ENCODE results near the gene SOX6. TPM values are rescaled to one million over a fixed set of nuclear protein-coding genes. Genes with fewer than 3 reads are reported as not detected.
"Not testable (repeated sequence)": the region's sequence is repeated elsewhere in the genome, so short reads cannot be mapped to it uniquely, and the experiment has no call there.

Gene SOX6
- total RNA-seq, 2 experiments from 2014 or later, result 0.36 TPM; not detected in 1

DNA sequence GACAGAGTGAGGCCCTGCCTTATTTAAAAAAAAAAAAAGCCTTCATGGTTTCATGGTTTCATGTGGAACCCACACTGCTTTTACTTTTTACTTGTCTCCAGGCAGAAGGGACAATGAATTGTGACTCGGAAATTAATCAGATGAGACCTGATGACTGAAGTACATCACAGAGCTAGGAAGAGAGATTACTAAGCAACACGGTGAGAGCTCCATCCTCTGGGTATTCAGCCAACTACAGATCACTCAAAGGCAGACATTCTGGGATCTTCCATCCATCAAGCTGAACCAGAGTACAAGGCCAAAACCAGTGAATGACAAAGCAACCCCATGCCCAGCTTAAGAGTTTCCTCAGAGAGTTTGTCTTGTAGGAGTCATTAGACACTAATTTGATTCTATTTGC is 433.2 kb downstream of the SOX6 start:
- H3K36me3 Mint-ChIP-seq (ENCODE audit: low read depth), result no peaks in the 10 kb centered on the region
- no peaks in the 10 kb centered on the region for H3K9me3 Mint-ChIP-seq
- no peaks in the 10 kb centered on the region for H3K27me3 Mint-ChIP-seq
- ATAC-seq (no peak), DNase-seq (no peak)
- no peak overlapping the region for H3K4me3 Mint-ChIP-seq
- intact Hi-C loops (cut with micrococcal nuclease), result no loop called here
- TF ChIP-seq, protein P1, sequence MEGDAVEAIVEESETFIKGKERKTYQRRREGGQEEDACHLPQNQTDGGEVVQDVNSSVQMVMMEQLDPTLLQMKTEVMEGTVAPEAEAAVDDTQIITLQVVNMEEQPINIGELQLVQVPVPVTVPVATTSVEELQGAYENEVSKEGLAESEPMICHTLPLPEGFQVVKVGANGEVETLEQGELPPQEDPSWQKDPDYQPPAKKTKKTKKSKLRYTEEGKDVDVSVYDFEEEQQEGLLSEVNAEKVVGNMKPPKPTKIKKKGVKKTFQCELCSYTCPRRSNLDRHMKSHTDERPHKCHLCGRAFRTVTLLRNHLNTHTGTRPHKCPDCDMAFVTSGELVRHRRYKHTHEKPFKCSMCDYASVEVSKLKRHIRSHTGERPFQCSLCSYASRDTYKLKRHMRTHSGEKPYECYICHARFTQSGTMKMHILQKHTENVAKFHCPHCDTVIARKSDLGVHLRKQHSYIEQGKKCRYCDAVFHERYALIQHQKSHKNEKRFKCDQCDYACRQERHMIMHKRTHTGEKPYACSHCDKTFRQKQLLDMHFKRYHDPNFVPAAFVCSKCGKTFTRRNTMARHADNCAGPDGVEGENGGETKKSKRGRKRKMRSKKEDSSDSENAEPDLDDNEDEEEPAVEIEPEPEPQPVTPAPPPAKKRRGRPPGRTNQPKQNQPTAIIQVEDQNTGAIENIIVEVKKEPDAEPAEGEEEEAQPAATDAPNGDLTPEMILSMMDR (IDR thresholded peaks at IDR 0.05), result no peak
- no peak overlapping the region for H3K27ac Mint-ChIP-seq
- no peaks in the 10 kb centered on the region for H3K4me1 Mint-ChIP-seq (ENCODE audit: low read depth)
- ChIA-PET POLR2A (interaction anchor here (0.7 kb wide), 1 partner anchor 134 kb away, joined by 3 read pairs; no protein-coding TSS in a partner anchor), CTCF (no interaction called here)

DNA sequence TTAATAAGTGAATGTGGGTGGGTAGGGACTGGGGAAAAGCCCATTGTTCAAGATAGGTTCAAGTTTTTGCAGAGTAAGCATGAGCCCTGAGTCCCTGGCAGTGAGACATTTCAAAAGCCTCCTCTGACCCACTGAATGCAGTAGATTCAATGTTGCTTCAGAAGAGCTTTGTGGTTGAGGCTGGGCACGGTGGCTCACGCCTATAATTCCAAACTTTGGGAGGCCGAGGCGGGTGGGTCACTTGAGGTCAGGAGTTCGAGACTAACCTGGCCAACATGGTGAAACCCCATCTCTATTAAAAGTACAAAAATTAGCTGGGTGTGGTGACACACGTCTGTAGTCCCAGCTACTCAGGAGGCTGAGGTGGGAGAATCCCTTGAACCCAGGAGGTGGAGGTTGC is 433.6 kb downstream of the SOX6 start:
- CTCF ChIA-PET, result not testable (repeated sequence)

DNA sequence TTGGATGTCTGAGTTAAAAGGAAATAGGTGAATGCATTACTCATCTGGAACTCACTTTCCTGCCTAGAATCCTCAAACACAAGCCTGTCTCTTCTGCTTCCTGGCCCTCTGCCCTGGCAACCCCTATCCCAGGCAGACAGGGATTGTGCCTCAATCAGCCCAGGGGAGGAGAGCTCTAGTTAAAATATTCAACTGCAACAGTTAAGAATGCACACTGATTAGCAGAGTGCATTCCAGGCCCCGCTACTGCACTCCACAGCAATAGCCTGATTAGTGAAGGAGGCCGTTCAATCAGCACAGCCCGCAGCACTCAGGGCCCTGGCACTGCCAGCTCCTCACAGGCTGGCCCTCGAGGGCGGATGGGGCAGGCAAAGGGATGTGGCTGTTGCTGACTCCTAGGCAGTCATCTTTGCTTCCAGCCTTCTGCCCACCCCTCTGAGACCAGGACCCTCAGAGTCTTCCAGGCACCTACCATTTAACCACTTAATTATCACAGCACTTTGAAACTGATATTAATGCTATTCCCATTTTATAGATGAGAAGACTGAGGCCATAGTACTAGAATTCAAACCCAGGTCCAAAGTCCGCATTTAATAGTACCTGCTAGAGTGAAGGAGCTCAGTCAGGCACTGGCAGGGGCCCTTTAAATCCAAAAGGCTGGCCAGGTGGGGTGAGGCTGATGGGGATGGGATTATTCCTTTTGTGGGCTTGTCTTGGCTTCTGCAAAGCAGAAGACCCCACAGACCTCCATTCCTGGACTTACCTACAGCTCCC is 435.3 kb downstream of the SOX6 start:
- ChIA-PET POLR2A (no interaction called here), CTCF (no interaction called here)
- no peaks in the 10 kb centered on the region for H3K9me3 Mint-ChIP-seq
- no peak overlapping the region for H3K4me3 Mint-ChIP-seq
- ATAC-seq (no peak), DNase-seq (no peak)
- H3K36me3 Mint-ChIP-seq (ENCODE audit: low read depth), result no peaks in the 10 kb centered on the region
- H3K4me1 Mint-ChIP-seq (ENCODE audit: low read depth), result no peaks in the 10 kb centered on the region
- no peaks in the 10 kb centered on the region for H3K27me3 Mint-ChIP-seq
- intact Hi-C loops (cut with micrococcal nuclease), result no loop called here
- TF ChIP-seq, protein P1 (IDR thresholded peaks at IDR 0.05), result no peak
- H3K27ac Mint-ChIP-seq, result no peak overlapping the region

More for the DNA sequence above, 433.6 kb downstream of the SOX6 start:
- intact Hi-C loops (cut with micrococcal nuclease); H3K27ac Mint-ChIP-seq; DNase-seq; ATAC-seq; H3K4me3 Mint-ChIP-seq; H3K36me3 Mint-ChIP-seq (ENCODE audit: low read depth); H3K9me3 Mint-ChIP-seq; H3K27me3 Mint-ChIP-seq; H3K4me1 Mint-ChIP-seq (ENCODE audit: low read depth): not testable (repeated sequence)
- POLR2A ChIA-PET, result interaction anchor here (0.7 kb wide), 1 partner anchor 133 kb away, joined by 3 read pairs; no protein-coding TSS in a partner anchor

DNA sequence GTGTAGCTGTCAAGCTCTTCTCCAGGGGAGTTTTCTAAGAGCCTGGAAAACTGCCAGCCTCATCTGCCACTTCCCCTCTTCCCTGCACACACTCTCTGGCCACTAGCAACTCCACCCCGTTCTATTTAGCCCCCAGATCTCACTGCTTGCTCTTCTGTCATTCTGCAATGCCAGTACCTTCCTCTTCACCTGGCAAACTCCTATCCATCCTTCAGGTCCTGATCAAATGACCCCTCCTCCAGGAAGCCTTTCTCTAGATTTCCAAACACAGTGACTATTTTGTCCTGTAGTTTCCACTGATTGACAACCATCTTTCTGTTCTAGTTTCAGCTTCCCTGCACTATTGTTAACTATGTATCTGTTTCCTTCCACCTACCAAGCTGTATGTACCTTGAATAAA is 437.7 kb downstream of the SOX6 start:
- ChIA-PET POLR2A (no interaction called here), CTCF (no interaction called here)
- H3K4me1 Mint-ChIP-seq (ENCODE audit: low read depth), result no peaks in the 10 kb centered on the region
- H3K9me3 Mint-ChIP-seq, result no peaks in the 10 kb centered on the region
- TF ChIP-seq, protein P1 (IDR thresholded peaks at IDR 0.05), result no peak
- H3K27me3 Mint-ChIP-seq, result no peaks in the 10 kb centered on the region
- DNase-seq (no peak), ATAC-seq (no peak)
- intact Hi-C loops (cut with micrococcal nuclease), result no loop called here
- no peak overlapping the region for H3K27ac Mint-ChIP-seq
- no peak overlapping the region for H3K4me3 Mint-ChIP-seq
- no peaks in the 10 kb centered on the region for H3K36me3 Mint-ChIP-seq (ENCODE audit: low read depth)

DNA sequence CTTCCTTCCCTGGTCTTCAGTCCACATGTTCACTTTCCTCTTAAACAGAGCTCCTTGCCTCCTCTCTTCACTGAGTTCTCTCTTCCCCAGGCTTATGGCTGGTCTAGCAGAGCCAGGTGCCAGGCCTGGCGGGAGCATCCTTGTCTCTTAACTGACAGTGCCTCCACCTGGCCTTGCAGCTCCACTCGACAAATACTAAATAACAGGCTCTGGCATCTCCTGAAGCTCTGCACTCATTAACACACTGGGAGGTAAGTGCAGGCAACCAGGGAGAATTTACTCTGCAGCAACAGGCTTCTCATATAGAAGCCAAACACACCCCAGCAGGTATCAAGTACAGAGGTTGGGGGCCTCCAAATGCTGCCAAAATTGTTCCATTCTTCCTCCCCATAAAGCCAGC is 438.1 kb downstream of the SOX6 start:
- no peaks in the 10 kb centered on the region for H3K9me3 Mint-ChIP-seq
- no peaks in the 10 kb centered on the region for H3K36me3 Mint-ChIP-seq (ENCODE audit: low read depth)
- no peak for DNase-seq
- H3K4me3 Mint-ChIP-seq, result no peak overlapping the region
- H3K27me3 Mint-ChIP-seq, result no peaks in the 10 kb centered on the region
- CTCF ChIA-PET, result interaction anchor here (1.1 kb wide), 1 partner anchor 11 kb away, joined by 3 read pairs; no protein-coding TSS in a partner anchor
- POLR2A ChIA-PET, result no interaction called here
- intact Hi-C loops (cut with micrococcal nuclease), result no loop called here
- no peaks in the 10 kb centered on the region for H3K4me1 Mint-ChIP-seq (ENCODE audit: low read depth)
- TF ChIP-seq, protein P1 (IDR thresholded peaks at IDR 0.05), result no peak
- H3K27ac Mint-ChIP-seq, result no peak overlapping the region
- ATAC-seq, result no peak
